ENCODE measurements around the gene SF3B4. TPM values are rescaled to one million over a fixed set of nuclear protein-coding genes. Genes with fewer than 3 reads are reported as not detected.

Gene SF3B4
- total and polyA plus RNA-seq, 2 of the 13 experiments (the other 11 are each of a cell fraction or from before 2014, with no cell fraction given): 13.8 to 14.8 TPM

- TF ChIP-seq ZNF609 (CRISPR knock-in tag; IDR thresholded peaks at IDR 0.05; ENCODE audit: borderline replicate concordance) (no peak), ZSCAN9 (CRISPR knock-in tag; IDR thresholded peaks at IDR 0.05; ENCODE audit: borderline replicate concordance) (0 out of 2 replicates have a peak, but pooled peaks have one; percentile 77), ZNF747 (CRISPR knock-in tag; IDR thresholded peaks at IDR 0.05; ENCODE audit: borderline replicate concordance) (0 out of 2 replicates have a peak, but pooled peaks have one; percentile 15), SOX6 (IDR thresholded peaks at IDR 0.05) (no peak), SOX6 (CRISPR knock-in tag; IDR thresholded peaks at IDR 0.05) (no peak), HMGXB4 (CRISPR knock-in tag; IDR thresholded peaks at IDR 0.05; ENCODE audit: borderline replicate concordance in 1 of 2, low read depth in 1 of 2) (peak in 1 of 2 experiments; percentile 17; a peak in 1 of 4 replicates), NR2F2 (IDR thresholded peaks at IDR 0.05; ENCODE audit: borderline replicate concordance, low read depth) (no peak; the same call in 1 of the 2 replicates), ZKSCAN5 (CRISPR knock-in tag; IDR thresholded peaks at IDR 0.05) (no peak), FOXM1 (CRISPR knock-in tag; IDR thresholded peaks at IDR 0.05) (0 out of 2 replicates have a peak, but pooled peaks have one; percentile 44), ZNF775 (CRISPR knock-in tag; IDR thresholded peaks at IDR 0.05; ENCODE audit: borderline replicate concordance) (no peak), TBX2 (CRISPR knock-in tag; IDR thresholded peaks at IDR 0.05; ENCODE audit: borderline replicate concordance) (0 out of 2 replicates have a peak, but pooled peaks have one; percentile 10), HMG20A (CRISPR knock-in tag; IDR thresholded peaks at IDR 0.05; ENCODE audit: borderline replicate concordance) (no peak; the same call in 1 of the 2 replicates), HOXD1 (CRISPR knock-in tag; IDR thresholded peaks at IDR 0.05) (no peak), AGO1 (IDR thresholded peaks at IDR 0.05; ENCODE audit: low read depth, low read length, poor library complexity, severe bottlenecking) (no peak)
- TF ChIP-seq, protein P1, sequence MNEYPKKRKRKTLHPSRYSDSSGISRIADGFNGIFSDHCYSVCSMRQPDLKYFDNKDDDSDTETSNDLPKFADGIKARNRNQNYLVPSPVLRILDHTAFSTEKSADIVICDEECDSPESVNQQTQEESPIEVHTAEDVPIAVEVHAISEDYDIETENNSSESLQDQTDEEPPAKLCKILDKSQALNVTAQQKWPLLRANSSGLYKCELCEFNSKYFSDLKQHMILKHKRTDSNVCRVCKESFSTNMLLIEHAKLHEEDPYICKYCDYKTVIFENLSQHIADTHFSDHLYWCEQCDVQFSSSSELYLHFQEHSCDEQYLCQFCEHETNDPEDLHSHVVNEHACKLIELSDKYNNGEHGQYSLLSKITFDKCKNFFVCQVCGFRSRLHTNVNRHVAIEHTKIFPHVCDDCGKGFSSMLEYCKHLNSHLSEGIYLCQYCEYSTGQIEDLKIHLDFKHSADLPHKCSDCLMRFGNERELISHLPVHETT (CRISPR knock-in tag; conservative IDR thresholded peaks at IDR 0.05): no peak
- TF ChIP-seq, protein P2, sequence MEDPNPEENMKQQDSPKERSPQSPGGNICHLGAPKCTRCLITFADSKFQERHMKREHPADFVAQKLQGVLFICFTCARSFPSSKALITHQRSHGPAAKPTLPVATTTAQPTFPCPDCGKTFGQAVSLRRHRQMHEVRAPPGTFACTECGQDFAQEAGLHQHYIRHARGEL (CRISPR knock-in tag; IDR thresholded peaks at IDR 0.05): no peak
- TF ChIP-seq, protein P3, sequence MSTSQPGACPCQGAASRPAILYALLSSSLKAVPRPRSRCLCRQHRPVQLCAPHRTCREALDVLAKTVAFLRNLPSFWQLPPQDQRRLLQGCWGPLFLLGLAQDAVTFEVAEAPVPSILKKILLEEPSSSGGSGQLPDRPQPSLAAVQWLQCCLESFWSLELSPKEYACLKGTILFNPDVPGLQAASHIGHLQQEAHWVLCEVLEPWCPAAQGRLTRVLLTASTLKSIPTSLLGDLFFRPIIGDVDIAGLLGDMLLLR (CRISPR knock-in tag; IDR thresholded peaks at IDR 0.05): no peak
- TF ChIP-seq, protein P4, sequence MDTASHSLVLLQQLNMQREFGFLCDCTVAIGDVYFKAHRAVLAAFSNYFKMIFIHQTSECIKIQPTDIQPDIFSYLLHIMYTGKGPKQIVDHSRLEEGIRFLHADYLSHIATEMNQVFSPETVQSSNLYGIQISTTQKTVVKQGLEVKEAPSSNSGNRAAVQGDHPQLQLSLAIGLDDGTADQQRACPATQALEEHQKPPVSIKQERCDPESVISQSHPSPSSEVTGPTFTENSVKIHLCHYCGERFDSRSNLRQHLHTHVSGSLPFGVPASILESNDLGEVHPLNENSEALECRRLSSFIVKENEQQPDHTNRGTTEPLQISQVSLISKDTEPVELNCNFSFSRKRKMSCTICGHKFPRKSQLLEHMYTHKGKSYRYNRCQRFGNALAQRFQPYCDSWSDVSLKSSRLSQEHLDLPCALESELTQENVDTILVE (CRISPR knock-in tag; IDR thresholded peaks at IDR 0.05): no peak
Observed at GRCh38 chr1:149886396-149887195, 41.0 kb downstream of the SF3B4 start (continued).

Data from HepG2 (cell line).